KMS-11 (cell line): Measurements from ENCODE around the gene REEP1.
"Not testable (repeated sequence)": the region's sequence is repeated elsewhere in the genome, so short reads cannot be mapped to it uniquely, and the experiment has no call there.

Source experiments
- H2AFZ ChIP-seq: fragments of 200-600 bp; sonication (generic); 2 replicates; pipeline ENCODE4 v1.6.1; 2016; ENCODE audit warnings: antibody characterized with exemption, mixed run types, low read depth
- H3K27ac ChIP-seq: fragments of 200-600 bp; sonication (generic); 2 replicates; pipeline ENCODE4 v1.6.1; 2016; ENCODE audit warnings: mild to moderate bottlenecking, mixed run types
- H3K27me3 ChIP-seq: fragments of 200-600 bp; sonication (generic); 2 replicates; pipeline ENCODE4 v1.6.1; 2017; ENCODE audit warnings: mild to moderate bottlenecking, low read depth, mixed run types, moderate library complexity; ENCODE audit not compliant: insufficient read depth
- H3K36me3 ChIP-seq: fragments of 200-600 bp; sonication (generic); 2 replicates; pipeline ENCODE4 v1.6.1; 2017; ENCODE audit warnings: mild to moderate bottlenecking, mixed run types; ENCODE audit not compliant: insufficient read depth
- H3K4me1 ChIP-seq: fragments of 200-600 bp; sonication (generic); 2 replicates; pipeline ENCODE4 v1.6.1; 2016; ENCODE audit warnings: mild to moderate bottlenecking, low read depth, mixed run types; ENCODE audit not compliant: poor library complexity, severe bottlenecking
- H3K4me2 ChIP-seq: fragments of 200-600 bp; sonication (generic); 2 replicates; pipeline ENCODE4 v1.7.0; 2016; ENCODE audit warnings: mild to moderate bottlenecking, mixed run types
- H3K4me3 ChIP-seq: fragments of 200-600 bp; sonication (generic); IDR thresholded peaks from 2 replicates; pipeline ENCODE4 v1.6.1; 2017; ENCODE audit warnings: low read depth, low read length, mixed read lengths; ENCODE audit not compliant: insufficient read depth
- H3K79me2 ChIP-seq: fragments of 200-600 bp; sonication (generic); 2 replicates; pipeline ENCODE4 v1.6.1; 2016; ENCODE audit warnings: low read depth, mixed run types; ENCODE audit not compliant: insufficient read depth
- H3K9ac ChIP-seq: fragments of 200-600 bp; sonication (generic); 2 replicates; pipeline ENCODE4 v1.6.1; 2016; ENCODE audit warnings: mild to moderate bottlenecking, mixed run types
- H4K20me1 ChIP-seq: fragments of 200-600 bp; sonication (generic); 2 replicates; pipeline ENCODE4 v1.6.1; 2016; ENCODE audit warnings: mild to moderate bottlenecking, mixed run types; ENCODE audit not compliant: insufficient read depth
- CTCF ChIP-seq: fragments of 200-600 bp; sonication (generic); conservative IDR thresholded peaks from 2 replicates; pipeline ENCODE4 v1.6.1; 2017; ENCODE audit warnings: low read depth, mild to moderate bottlenecking, antibody characterized with exemption, low read length, moderate library complexity, mixed read lengths

Gene REEP1

DNA sequence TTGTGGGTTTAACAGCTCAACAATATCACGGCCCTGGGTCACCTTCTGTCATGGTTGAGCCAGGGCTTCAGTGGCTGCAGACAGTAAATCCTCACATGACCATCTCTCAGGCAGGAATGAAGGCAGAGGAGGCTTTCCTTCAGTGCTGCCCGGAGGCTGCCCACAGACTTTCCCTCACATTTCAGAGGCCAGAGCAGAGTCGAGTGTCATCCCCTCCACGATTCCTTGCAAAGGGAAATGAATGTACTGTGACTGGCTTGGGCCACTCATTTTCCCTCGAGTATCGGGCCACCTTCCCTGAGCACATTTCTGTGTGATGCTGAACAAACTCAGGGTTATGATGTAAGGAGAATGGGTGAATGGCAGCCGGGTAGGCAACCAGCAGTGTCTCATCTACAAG, 10.0 kb upstream of the REEP1 start:
- Histone ChIP-seq H3K9ac (no peak overlapping the region), H3K79me2 (no peaks in the 10 kb centered on the region), H4K20me1 (no peaks in the 10 kb centered on the region), H3K27me3 (no peaks in the 10 kb centered on the region), H3K36me3 (no peaks in the 10 kb centered on the region; the same call in 1 of the 2 replicates), H3K4me2 (no peak overlapping the region), H3K27ac (no peak overlapping the region), H3K4me1 (no peaks in the 10 kb centered on the region), H3K4me3 (no peak overlapping the region), H2AFZ (no peak overlapping the region)
- no peak for TF ChIP-seq CTCF

GRCh38 chr2:86345783-86346370, 8.5 kb upstream of the REEP1 start:
- H3K79me2 ChIP-seq, H4K20me1 ChIP-seq, H3K27me3 ChIP-seq: not testable (repeated sequence)

GRCh38 chr2:86344404-86344803, 7.0 kb upstream of the REEP1 start:
- Histone ChIP-seq H3K27ac (no peak overlapping the region), H3K27me3 (no peaks in the 10 kb centered on the region), H3K36me3 (no peaks in the 10 kb centered on the region; the same call in 1 of the 2 replicates), H3K4me2 (no peak overlapping the region), H3K4me3 (no peak overlapping the region), H3K79me2 (no peaks in the 10 kb centered on the region), H3K4me1 (no peaks in the 10 kb centered on the region), H4K20me1 (no peaks in the 10 kb centered on the region), H3K9ac (no peak overlapping the region), H2AFZ (no peak overlapping the region)
- no peak for TF ChIP-seq CTCF

More at GRCh38 chr2:86345783-86346370, 8.5 kb upstream of the REEP1 start:
- not testable (repeated sequence) for H3K4me3 ChIP-seq, H3K27ac ChIP-seq, H3K36me3 ChIP-seq, H3K4me1 ChIP-seq, H3K4me2 ChIP-seq, H3K9ac ChIP-seq, H2AFZ ChIP-seq

DNA sequence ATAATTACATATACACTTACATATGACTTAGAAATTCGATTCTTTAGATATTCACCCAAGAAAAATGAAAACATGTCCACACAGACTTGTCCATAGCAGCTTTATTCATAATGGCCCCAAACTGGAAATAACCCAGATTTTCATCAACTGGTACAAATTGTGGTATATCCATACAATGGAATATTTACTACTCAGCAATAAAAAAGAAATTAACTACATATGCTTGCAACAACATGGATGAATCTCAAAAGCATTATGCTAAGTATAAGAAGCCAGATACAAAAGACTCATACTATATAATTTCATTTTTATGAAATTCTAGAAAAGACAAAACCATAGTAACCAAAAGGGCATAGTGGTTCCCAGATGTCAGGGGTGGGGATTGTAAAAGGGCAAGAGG, 5.1 kb upstream of the REEP1 start:
- Histone ChIP-seq H2AFZ (no peak overlapping the region), H3K4me3 (no peak overlapping the region)
- no peak for TF ChIP-seq CTCF

GRCh38 chr2:86341470-86341869, 4.0 kb upstream of the REEP1 start:
- no peaks in the 10 kb centered on the region; the same call in 1 of the 2 replicates for H3K36me3 ChIP-seq
- H3K4me2 ChIP-seq = no peak overlapping the region
- peaks cover 3% of the 10 kb centered on the region for H3K4me1 ChIP-seq
- no peak overlapping the region for H3K27ac ChIP-seq
- H4K20me1 ChIP-seq = no peaks in the 10 kb centered on the region
- H3K79me2 ChIP-seq = no peaks in the 10 kb centered on the region
- no peak overlapping the region for H3K4me3 ChIP-seq
- no peak overlapping the region for H3K9ac ChIP-seq
- no peak overlapping the region for H2AFZ ChIP-seq
- H3K27me3 ChIP-seq = peaks cover 3% of the 10 kb centered on the region; the same call in 1 of the 2 replicates
- TF ChIP-seq CTCF = no peak

More for the DNA sequence above, 5.1 kb upstream of the REEP1 start:
- peaks cover 3% of the 10 kb centered on the region; the same call in 1 of the 2 replicates for H3K27me3 ChIP-seq
- no peak overlapping the region for H3K27ac ChIP-seq
- no peaks in the 10 kb centered on the region for H4K20me1 ChIP-seq
- H3K79me2 ChIP-seq = no peaks in the 10 kb centered on the region
- H3K9ac ChIP-seq = no peak overlapping the region
- H3K36me3 ChIP-seq = no peaks in the 10 kb centered on the region; the same call in 1 of the 2 replicates
- no peaks in the 10 kb centered on the region for H3K4me1 ChIP-seq
- H3K4me2 ChIP-seq = no peak overlapping the region
